ENCODE measurements around the gene JUN. TPM values are rescaled to one million over a fixed set of nuclear protein-coding genes. Genes with fewer than 3 reads are reported as not detected.
A peak's percentile ranks its signal among the peaks of the same experiment; 100 is the strongest.

The JUN gene
- total RNA-seq, 2 donors from 2014 or later: 31.7 to 54.8 TPM

GRCh38 chr1:58779801-58780382 is 4.0 kb downstream of the JUN start:
- DNase-seq (ENCODE audit: low spot score in 2 of 2) (no peak), ATAC-seq (no peak)
- H3K9me3 Mint-ChIP-seq: no peaks in the 10 kb centered on the region
- peak overlapping the region in 1 of 2 donors; percentile 91 for H3K27ac Mint-ChIP-seq
- peaks cover 17 to 21% of the 10 kb centered on the region in 2 donors for H3K36me3 Mint-ChIP-seq

- Mint-ChIP-seq H3K9me3 (no peaks in the 10 kb centered on the region), H3K36me3 (peaks cover 17 to 21% of the 10 kb centered on the region in 2 donors), H3K27ac (peak overlapping the region in 1 of 2 donors; percentile 46)
- DNase-seq (ENCODE audit: low spot score in 2 of 2): no peak
- ATAC-seq: no peak
These were observed 4.6 kb downstream of the JUN start for GRCh38 chr1:58779059-58779754.

GRCh38 chr1:58778385-58779000 is 5.4 kb downstream of the JUN start:
- no peak for ATAC-seq
- Mint-ChIP-seq H3K36me3 (peaks cover 17% of the 10 kb centered on the region in 2 donors), H3K9me3 (no peaks in the 10 kb centered on the region)

GRCh38 chr1:58774027-58774426 is 9.8 kb downstream of the JUN start:
- no peaks in the 10 kb centered on the region for H3K9me3 Mint-ChIP-seq
- H3K36me3 Mint-ChIP-seq: no peaks in the 10 kb centered on the region
- peak overlapping the region in 1 of 2 donors; percentile 54 for H3K27ac Mint-ChIP-seq
- no peak for DNase-seq (ENCODE audit: low spot score in 2 of 2)
- ATAC-seq: no peak

More at GRCh38 chr1:58778385-58779000, 5.4 kb downstream of the JUN start:
- DNase-seq (ENCODE audit: low spot score in 2 of 2): no peak
- H3K27ac Mint-ChIP-seq: no peak overlapping the region

- DNase-seq (ENCODE audit: low spot score in 2 of 2): no peak
- Mint-ChIP-seq H3K36me3 (no peaks in the 10 kb centered on the region), H3K27ac (peak overlapping the region in 1 of 2 donors; percentile 54), H3K9me3 (no peaks in the 10 kb centered on the region)
- peak in 1 of 2 donors; percentile 34 for ATAC-seq
These were observed 10.4 kb downstream of the JUN start for GRCh38 chr1:58773406-58773840.

- no peaks in the 10 kb centered on the region for H3K36me3 Mint-ChIP-seq
- no peaks in the 10 kb centered on the region for H3K9me3 Mint-ChIP-seq
- DNase-seq (ENCODE audit: low spot score in 2 of 2) (no peak), ATAC-seq (no peak)
- no peak overlapping the region for H3K27ac Mint-ChIP-seq
These were observed 14.0 kb downstream of the JUN start for GRCh38 chr1:58769809-58770320.

- H3K27ac Mint-ChIP-seq: no peak overlapping the region
- ATAC-seq (no peak), DNase-seq (ENCODE audit: low spot score in 2 of 2) (peak in 1 of 2 donors; percentile 59)
- H3K36me3 Mint-ChIP-seq: no peaks in the 10 kb centered on the region
- H3K9me3 Mint-ChIP-seq: no peaks in the 10 kb centered on the region
These were observed 14.7 kb downstream of the JUN start for GRCh38 chr1:58768971-58769808.

- ATAC-seq (no peak), DNase-seq (ENCODE audit: low spot score in 2 of 2) (no peak)
- Mint-ChIP-seq H3K27ac (no peak overlapping the region), H3K9me3 (no peaks in the 10 kb centered on the region), H3K36me3 (no peaks in the 10 kb centered on the region)
These were observed 15.6 kb downstream of the JUN start for GRCh38 chr1:58768191-58768731.

- ATAC-seq (no peak), DNase-seq (ENCODE audit: low spot score in 2 of 2) (no peak)
- Mint-ChIP-seq H3K36me3 (no peaks in the 10 kb centered on the region), H3K9me3 (no peaks in the 10 kb centered on the region), H3K27ac (no peak overlapping the region)
These were observed 16.7 kb downstream of the JUN start for GRCh38 chr1:58767143-58767542.

- no peaks in the 10 kb centered on the region for H3K36me3 Mint-ChIP-seq
- no peaks in the 10 kb centered on the region for H3K9me3 Mint-ChIP-seq
- H3K27ac Mint-ChIP-seq: no peak overlapping the region
- DNase-seq (ENCODE audit: low spot score in 2 of 2) (no peak), ATAC-seq (no peak)
These were observed 18.4 kb downstream of the JUN start for GRCh38 chr1:58765441-58765840.

GRCh38 chr1:58765006-58765405 is 18.8 kb downstream of the JUN start:
- H3K36me3 Mint-ChIP-seq: no peaks in the 10 kb centered on the region
- no peaks in the 10 kb centered on the region for H3K9me3 Mint-ChIP-seq
- no peak for DNase-seq (ENCODE audit: low spot score in 2 of 2)
- no peak overlapping the region for H3K27ac Mint-ChIP-seq
- ATAC-seq: no peak

GRCh38 chr1:58764294-58764978 is 19.4 kb downstream of the JUN start:
- Mint-ChIP-seq H3K9me3 (no peaks in the 10 kb centered on the region), H3K27ac (no peak overlapping the region), H3K36me3 (no peaks in the 10 kb centered on the region)
- ATAC-seq (peak in 1 of 2 donors; percentile 64), DNase-seq (ENCODE audit: low spot score in 2 of 2) (no peak)

- Mint-ChIP-seq H3K9me3 (no peaks in the 10 kb centered on the region), H3K27ac (no peak overlapping the region), H3K36me3 (no peaks in the 10 kb centered on the region)
- DNase-seq (ENCODE audit: low spot score in 2 of 2): no peak
- no peak for ATAC-seq
These were observed 20.6 kb downstream of the JUN start for GRCh38 chr1:58763214-58763613.

- H3K36me3 Mint-ChIP-seq: no peaks in the 10 kb centered on the region
- no peak overlapping the region for H3K27ac Mint-ChIP-seq
- DNase-seq (ENCODE audit: low spot score in 2 of 2) (no peak), ATAC-seq (no peak)
- H3K9me3 Mint-ChIP-seq: no peaks in the 10 kb centered on the region
These were observed 21.0 kb downstream of the JUN start for GRCh38 chr1:58762806-58763205.

GRCh38 chr1:58755468-58755872 is 28.4 kb downstream of the JUN start:
- H3K27ac Mint-ChIP-seq: peak overlapping the region in 1 of 2 donors; percentile 53
- peaks cover 0 to 36% of the 10 kb centered on the region in 2 donors for H3K36me3 Mint-ChIP-seq
- peak; percentile 51 to 76 for DNase-seq (ENCODE audit: low spot score in 2 of 2)
- H3K9me3 Mint-ChIP-seq: peaks cover 4 to 33% of the 10 kb centered on the region in 2 donors
- peak; percentile 97 to 99 for ATAC-seq
